GM12878 (cell line): Measurements from ENCODE around the gene SNRNP200. TPM values are rescaled to one million over a fixed set of nuclear protein-coding genes. Genes with fewer than 3 reads are reported as not detected.

Source experiments
- ATAC-seq: fragments of 200-7000 bp; cut with Tn5 transposase; 3 replicates; pipeline ENCODE4 v1.9.1; 2020; ENCODE audit warnings: mild to moderate bottlenecking, moderate library complexity
- BruUV-seq: library from RNA; stranded (reverse); fragments of 400-500 nt; replicated peaks from 2 replicates; lab custom pipeline; 2021; lab: Mats Ljungman, UMichigan
- CTCF ChIA-PET: fragments of 300-600 bp; sonication (Branson Sonifier 250); formaldehyde crosslinking; extraction: SDS; loops from one replicate; lab custom pipeline; 2021; ENCODE audit warnings: inconsistent platforms; lab: Yijun Ruan, JAX
- POLR2A ChIA-PET: fragments of 350-600 bp; formaldehyde crosslinking; extraction: SDS; loops from one replicate; lab custom pipeline; 2021; ENCODE audit warnings: inconsistent platforms; lab: Charles Lee
- RAD21 ChIA-PET: fragments of 300-600 bp; sonication (Branson Sonifier 250); formaldehyde crosslinking; loops from one replicate; lab custom pipeline; 2023; ENCODE audit warnings: antibody characterized with exemption; ENCODE audit not compliant: unreplicated experiment; lab: Charles Lee
- SMC1A ChIA-PET: fragments of 300-600 bp; sonication (Branson Sonifier 250); formaldehyde crosslinking; loops from one replicate; lab custom pipeline; 2023; ENCODE audit not compliant: unreplicated experiment, uncharacterized antibody; lab: Charles Lee
- DNase-seq: peaks from one replicate; pipeline ENCODE4 v3.0.0-alpha.2; 2011; ENCODE audit warnings: low read depth, low spot score
- FAIRE-seq: peaks from 3 replicates; lab custom pipeline; 2011; peaks lifted over from hg19 to GRCh38; lab: Jason Lieb, UNC
- H2AFZ ChIP-seq: 2 replicates; pipeline ENCODE4 v1.6.0; 2011; ENCODE audit warnings: low read depth, low read length, control low read depth; ENCODE audit not compliant: control insufficient read depth
- H3K27ac ChIP-seq: 2 replicates; pipeline ENCODE4 v1.5.1; 2011; ENCODE audit warnings: control low read depth; ENCODE audit not compliant: control insufficient read depth, insufficient read depth
- H3K27me3 ChIP-seq, 2 experiments: replicated peaks in 1 of 2; 2 replicates each; pipeline versions ENCODE4 v1.6.0 to v1.6.1; 2011; ENCODE audit warnings: low read length in 1 of 2; ENCODE audit not compliant: control insufficient read depth in 2 of 2, insufficient read depth in 2 of 2
- H3K36me3 ChIP-seq, 2 experiments: 2 replicates each; pipeline ENCODE4 v1.5.1; 2011; ENCODE audit warnings: low read length in 1 of 2; ENCODE audit not compliant: control insufficient read depth in 2 of 2, insufficient read depth in 2 of 2
- H3K4me1 ChIP-seq: 2 replicates; pipeline ENCODE4 v1.6.1; 2011; ENCODE audit warnings: mild to moderate bottlenecking, low read length, moderate library complexity, mixed read lengths; ENCODE audit not compliant: control insufficient read depth, insufficient read depth
- H3K4me2 ChIP-seq: 2 replicates; pipeline ENCODE4 v1.6.0; 2011; ENCODE audit warnings: control low read depth; ENCODE audit not compliant: control insufficient read depth, insufficient read depth
- H3K4me3 ChIP-seq: fragments of 200-600 bp; sonication (generic); 2 replicates; pipeline ENCODE4 v1.5.1; 2016
- H3K79me2 ChIP-seq: 2 replicates; pipeline ENCODE4 v1.6.0; 2011; ENCODE audit warnings: low read length; ENCODE audit not compliant: control insufficient read depth, insufficient read depth
- H3K9ac ChIP-seq: 2 replicates; pipeline ENCODE4 v1.8.0; 2011; ENCODE audit warnings: low read length, control low read depth, mixed read lengths; ENCODE audit not compliant: control insufficient read depth, insufficient read depth
- H3K9me3 ChIP-seq: replicated peaks from 3 replicates; pipeline ENCODE4 v1.5.1; 2011; ENCODE audit warnings: mild to moderate bottlenecking, low read length; ENCODE audit not compliant: control insufficient read depth, insufficient read depth
- H4K20me1 ChIP-seq: 2 replicates; pipeline ENCODE4 v1.6.0; 2011; ENCODE audit not compliant: control insufficient read depth, insufficient read depth
- BMI1 ChIP-seq: fragments of 450-650 bp; IDR thresholded peaks from 2 replicates; pipeline ENCODE4 v1.6.1; 2016; ENCODE audit warnings: mild to moderate bottlenecking, moderate library complexity, borderline replicate concordance
- EED ChIP-seq: sonication (generic); IDR thresholded peaks from 2 replicates; pipeline ENCODE4 v1.6.1; 2016; ENCODE audit warnings: antibody characterized with exemption, low read depth
- IKZF2 ChIP-seq, 2 experiments: fragments of 450-650 bp; IDR thresholded peaks; 2 replicates each; pipeline ENCODE4 v1.6.1; 2017; ENCODE audit warnings: mild to moderate bottlenecking in 2 of 2, moderate library complexity in 2 of 2
- JUND ChIP-seq: IDR thresholded peaks from 2 replicates; pipeline ENCODE4 v1.6.1; 2012; ENCODE audit warnings: low read depth, mild to moderate bottlenecking, low read length, improper control_type of control experiment, moderate library complexity
- NBN ChIP-seq: fragments of 450-650 bp; IDR thresholded peaks from 2 replicates; pipeline ENCODE4 v1.6.1; 2016
- RB1 ChIP-seq: fragments of 450-650 bp; formaldehyde crosslinking; IDR thresholded peaks from 2 replicates; pipeline ENCODE4 v1.6.1; 2017; ENCODE audit warnings: mild to moderate bottlenecking, borderline replicate concordance
- RELA ChIP-seq: fragments of 450-650 bp; IDR thresholded peaks from 2 replicates; pipeline ENCODE4 v1.8.0; 2014; ENCODE audit warnings: borderline replicate concordance; ENCODE audit not compliant: partially characterized antibody
- STAT1 ChIP-seq: fragments of 450-650 bp; conservative IDR thresholded peaks from 2 replicates; pipeline ENCODE4 v1.6.1; 2014; ENCODE audit warnings: antibody characterized with exemption, mild to moderate bottlenecking
- TCF7 ChIP-seq: IDR thresholded peaks from 2 replicates; pipeline ENCODE4 v1.6.1; 2014; ENCODE audit warnings: antibody characterized with exemption, borderline replicate concordance
- YY1 ChIP-seq: IDR thresholded peaks from 2 replicates; pipeline ENCODE4 v1.6.1; 2011; ENCODE audit warnings: low read depth, mild to moderate bottlenecking, low read length
- ZNF622 ChIP-seq: fragments of 450-650 bp; IDR thresholded peaks from 2 replicates; pipeline ENCODE4 v1.6.1; 2017; ENCODE audit warnings: mild to moderate bottlenecking, inconsistent platforms
- WGBS: methylation state at CpG from one replicate; pipeline ENCODE4 v1.1.6; 2016; ENCODE audit warnings: low lambda C conversion rate; ENCODE audit not compliant: insufficient replicate concordance, insufficient coverage; ENCODE audit errors: missing lambda C conversion rate; 5-methylcytosine and 5-hydroxymethylcytosine counted together
- in situ Hi-C: fragments of 300-500 bp; cut with MboI; formaldehyde crosslinking; loops from 9 replicates; pipeline ENCODE4 v1.14.3; 2018; ENCODE audit warnings: mixed read lengths
- intact Hi-C: fragments of 100-400 bp; cut with micrococcal nuclease; formaldehyde crosslinking; loops from one replicate; pipeline ENCODE4 v1.14.2; 2022; ENCODE audit not compliant: unreplicated experiment
- polyA plus RNA-seq, 11 experiments: library from polyadenylated mRNA; depleted of rRNA in 4 of 11; unstranded in 6 of 11; stranded (reverse) in 5 of 11; fragments of >200 nt; fragmentation: Nextera tagmentation in 4 of 11; fragmentation: Illumina TruSeq in 1 of 11; extraction: Ambion mirVana in 4 of 11; extraction: Trizol in 1 of 11; gene quantifications; 1 replicate in 1 of 11; 2 replicates in 10 of 11; pipeline versions ENCODE4 v1.2.1 to v1.2.3, GENCODE V29; 2011 to 2016; ENCODE audit warnings: inconsistent platforms in 2 of 11, missing spikeins in 2 of 11, low read depth in 1 of 11
- total RNA-seq, 4 experiments: library from RNA; depleted of rRNA in 3 of 4; stranded (reverse); fragments of >200 nt in 3 of 4; fragmentation: Illumina TruSeq in 1 of 4; extraction: Trizol in 1 of 4; gene quantifications; 2 replicates each; pipeline versions ENCODE4 v1.2.1 to v1.2.3, GENCODE V29; 2013 to 2021
- TF ChIP-seq, protein P1 (sequence below): fragments of 450-650 bp; IDR thresholded peaks from 2 replicates; pipeline ENCODE4 v1.6.1; 2017; ENCODE audit warnings: mild to moderate bottlenecking, low read depth, inconsistent platforms; ENCODE audit not compliant: poor library complexity, severe bottlenecking
- TF ChIP-seq, protein P2 (sequence below): fragments of 150-350 bp; IDR thresholded peaks from 2 replicates; pipeline ENCODE4 v1.6.1; 2014; ENCODE audit warnings: mild to moderate bottlenecking, low read depth, low read length
- TF ChIP-seq, protein P3 (sequence below): fragments of 450-650 bp; IDR thresholded peaks from 2 replicates; pipeline ENCODE4 v1.6.1; 2017; ENCODE audit warnings: mild to moderate bottlenecking, moderate library complexity

The SNRNP200 gene
- total and polyA plus RNA-seq, 10 of the 15 experiments (the other 5 are each of a cell fraction or from before 2014, with no cell fraction given) = 59.2 to 176 (median 106) TPM

DNA sequence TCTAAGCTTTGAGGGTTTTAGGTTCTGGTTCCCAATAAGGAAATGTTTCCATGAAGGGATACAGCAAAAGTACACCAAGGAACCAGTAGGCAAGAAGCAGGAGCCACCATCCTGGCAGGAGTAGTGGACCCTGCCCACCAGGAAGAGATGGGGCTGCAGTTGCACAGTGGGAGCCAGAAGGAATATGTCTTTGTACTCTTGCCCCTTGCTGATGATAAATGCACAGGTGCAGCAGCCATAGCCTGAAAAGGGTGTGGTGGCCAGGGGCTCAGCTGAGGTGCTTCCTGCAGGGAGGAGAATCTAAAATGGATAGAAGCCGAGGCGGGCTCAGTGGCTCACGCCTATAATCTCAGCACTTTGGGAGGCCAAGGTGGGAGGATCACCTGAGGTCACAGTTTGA, 67.1 kb downstream of the SNRNP200 start:
- Histone ChIP-seq H3K9ac (no peak overlapping the region), H3K36me3 (no peaks in the 10 kb centered on the region), H4K20me1 (no peaks in the 10 kb centered on the region), H3K27me3 (no peaks in the 10 kb centered on the region), H3K79me2 (no peaks in the 10 kb centered on the region), H3K4me3 (no peak overlapping the region), H2AFZ (no peak overlapping the region), H3K4me2 (no peak overlapping the region), H3K9me3 (no peaks in the 10 kb centered on the region), H3K27ac (no peak overlapping the region), H3K4me1 (peaks cover 41% of the 10 kb centered on the region)
- SMC1A ChIA-PET = interaction anchor here (0.9 to 1.3 kb wide), 4 partner anchors 11 to 29 kb away, joined by 3 to 4 read pairs (median 3); no protein-coding TSS in a partner anchor
- in situ Hi-C loops = no loop called here
- ATAC-seq (no peak), FAIRE-seq (no peak), DNase-seq (no peak)
- BruUV-seq = no TSS peak
- RAD21 ChIA-PET = no interaction called here
- CTCF ChIA-PET = interaction anchor here (1.6 to 2.5 kb wide), 3 partner anchors 11 to 28 kb away, joined by 4 to 11 read pairs (median 10); no protein-coding TSS in a partner anchor
- 95% methylated on average over 3 of the region's 3 CpGs for WGBS
- POLR2A ChIA-PET = no interaction called here
- intact Hi-C loops = no loop called here
- TF ChIP-seq, protein P1, sequence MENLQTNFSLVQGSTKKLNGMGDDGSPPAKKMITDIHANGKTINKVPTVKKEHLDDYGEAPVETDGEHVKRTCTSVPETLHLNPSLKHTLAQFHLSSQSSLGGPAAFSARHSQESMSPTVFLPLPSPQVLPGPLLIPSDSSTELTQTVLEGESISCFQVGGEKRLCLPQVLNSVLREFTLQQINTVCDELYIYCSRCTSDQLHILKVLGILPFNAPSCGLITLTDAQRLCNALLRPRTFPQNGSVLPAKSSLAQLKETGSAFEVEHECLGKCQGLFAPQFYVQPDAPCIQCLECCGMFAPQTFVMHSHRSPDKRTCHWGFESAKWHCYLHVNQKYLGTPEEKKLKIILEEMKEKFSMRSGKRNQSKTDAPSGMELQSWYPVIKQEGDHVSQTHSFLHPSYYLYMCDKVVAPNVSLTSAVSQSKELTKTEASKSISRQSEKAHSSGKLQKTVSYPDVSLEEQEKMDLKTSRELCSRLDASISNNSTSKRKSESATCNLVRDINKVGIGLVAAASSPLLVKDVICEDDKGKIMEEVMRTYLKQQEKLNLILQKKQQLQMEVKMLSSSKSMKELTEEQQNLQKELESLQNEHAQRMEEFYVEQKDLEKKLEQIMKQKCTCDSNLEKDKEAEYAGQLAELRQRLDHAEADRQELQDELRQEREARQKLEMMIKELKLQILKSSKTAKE = no peak
- TF ChIP-seq, protein P2, sequence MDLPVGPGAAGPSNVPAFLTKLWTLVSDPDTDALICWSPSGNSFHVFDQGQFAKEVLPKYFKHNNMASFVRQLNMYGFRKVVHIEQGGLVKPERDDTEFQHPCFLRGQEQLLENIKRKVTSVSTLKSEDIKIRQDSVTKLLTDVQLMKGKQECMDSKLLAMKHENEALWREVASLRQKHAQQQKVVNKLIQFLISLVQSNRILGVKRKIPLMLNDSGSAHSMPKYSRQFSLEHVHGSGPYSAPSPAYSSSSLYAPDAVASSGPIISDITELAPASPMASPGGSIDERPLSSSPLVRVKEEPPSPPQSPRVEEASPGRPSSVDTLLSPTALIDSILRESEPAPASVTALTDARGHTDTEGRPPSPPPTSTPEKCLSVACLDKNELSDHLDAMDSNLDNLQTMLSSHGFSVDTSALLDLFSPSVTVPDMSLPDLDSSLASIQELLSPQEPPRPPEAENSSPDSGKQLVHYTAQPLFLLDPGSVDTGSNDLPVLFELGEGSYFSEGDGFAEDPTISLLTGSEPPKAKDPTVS = no peak
- TF ChIP-seq IKZF2 (IDR thresholded peaks at IDR 0.05) = no peak
- no peak for TF ChIP-seq STAT1
- TF ChIP-seq ZNF622 = no peak
- no peak for TF ChIP-seq NBN
- no peak for TF ChIP-seq YY1
- TF ChIP-seq, protein P3, sequence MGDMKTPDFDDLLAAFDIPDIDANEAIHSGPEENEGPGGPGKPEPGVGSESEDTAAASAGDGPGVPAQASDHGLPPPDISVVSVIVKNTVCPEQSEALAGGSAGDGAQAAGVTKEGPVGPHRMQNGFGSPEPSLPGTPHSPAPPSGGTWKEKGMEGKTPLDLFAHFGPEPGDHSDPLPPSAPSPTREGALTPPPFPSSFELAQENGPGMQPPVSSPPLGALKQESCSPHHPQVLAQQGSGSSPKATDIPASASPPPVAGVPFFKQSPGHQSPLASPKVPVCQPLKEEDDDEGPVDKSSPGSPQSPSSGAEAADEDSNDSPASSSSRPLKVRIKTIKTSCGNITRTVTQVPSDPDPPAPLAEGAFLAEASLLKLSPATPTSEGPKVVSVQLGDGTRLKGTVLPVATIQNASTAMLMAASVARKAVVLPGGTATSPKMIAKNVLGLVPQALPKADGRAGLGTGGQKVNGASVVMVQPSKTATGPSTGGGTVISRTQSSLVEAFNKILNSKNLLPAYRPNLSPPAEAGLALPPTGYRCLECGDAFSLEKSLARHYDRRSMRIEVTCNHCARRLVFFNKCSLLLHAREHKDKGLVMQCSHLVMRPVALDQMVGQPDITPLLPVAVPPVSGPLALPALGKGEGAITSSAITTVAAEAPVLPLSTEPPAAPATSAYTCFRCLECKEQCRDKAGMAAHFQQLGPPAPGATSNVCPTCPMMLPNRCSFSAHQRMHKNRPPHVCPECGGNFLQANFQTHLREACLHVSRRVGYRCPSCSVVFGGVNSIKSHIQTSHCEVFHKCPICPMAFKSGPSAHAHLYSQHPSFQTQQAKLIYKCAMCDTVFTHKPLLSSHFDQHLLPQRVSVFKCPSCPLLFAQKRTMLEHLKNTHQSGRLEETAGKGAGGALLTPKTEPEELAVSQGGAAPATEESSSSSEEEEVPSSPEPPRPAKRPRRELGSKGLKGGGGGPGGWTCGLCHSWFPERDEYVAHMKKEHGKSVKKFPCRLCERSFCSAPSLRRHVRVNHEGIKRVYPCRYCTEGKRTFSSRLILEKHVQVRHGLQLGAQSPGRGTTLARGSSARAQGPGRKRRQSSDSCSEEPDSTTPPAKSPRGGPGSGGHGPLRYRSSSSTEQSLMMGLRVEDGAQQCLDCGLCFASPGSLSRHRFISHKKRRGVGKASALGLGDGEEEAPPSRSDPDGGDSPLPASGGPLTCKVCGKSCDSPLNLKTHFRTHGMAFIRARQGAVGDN = no peak
- TF ChIP-seq TCF7 = no peak
- no peak for TF ChIP-seq JUND
- TF ChIP-seq RB1 = no peak
- no peak for TF ChIP-seq RELA
- TF ChIP-seq BMI1 = no peak
- TF ChIP-seq EED = no peak
